HG03039 (cell line): ENCODE measurements around the gene NPL.
A peak's percentile ranks its signal among the peaks of the same experiment; 100 is the strongest.

ENCODE experiments used
- ATAC-seq: cut with Tn5 transposase; IDR thresholded peaks from one replicate; pipeline ENCODE4 v1.9.1; 2021; ENCODE audit warnings: mild to moderate bottlenecking, moderate library complexity; ENCODE audit not compliant: unreplicated experiment

NPL gene

DNA sequence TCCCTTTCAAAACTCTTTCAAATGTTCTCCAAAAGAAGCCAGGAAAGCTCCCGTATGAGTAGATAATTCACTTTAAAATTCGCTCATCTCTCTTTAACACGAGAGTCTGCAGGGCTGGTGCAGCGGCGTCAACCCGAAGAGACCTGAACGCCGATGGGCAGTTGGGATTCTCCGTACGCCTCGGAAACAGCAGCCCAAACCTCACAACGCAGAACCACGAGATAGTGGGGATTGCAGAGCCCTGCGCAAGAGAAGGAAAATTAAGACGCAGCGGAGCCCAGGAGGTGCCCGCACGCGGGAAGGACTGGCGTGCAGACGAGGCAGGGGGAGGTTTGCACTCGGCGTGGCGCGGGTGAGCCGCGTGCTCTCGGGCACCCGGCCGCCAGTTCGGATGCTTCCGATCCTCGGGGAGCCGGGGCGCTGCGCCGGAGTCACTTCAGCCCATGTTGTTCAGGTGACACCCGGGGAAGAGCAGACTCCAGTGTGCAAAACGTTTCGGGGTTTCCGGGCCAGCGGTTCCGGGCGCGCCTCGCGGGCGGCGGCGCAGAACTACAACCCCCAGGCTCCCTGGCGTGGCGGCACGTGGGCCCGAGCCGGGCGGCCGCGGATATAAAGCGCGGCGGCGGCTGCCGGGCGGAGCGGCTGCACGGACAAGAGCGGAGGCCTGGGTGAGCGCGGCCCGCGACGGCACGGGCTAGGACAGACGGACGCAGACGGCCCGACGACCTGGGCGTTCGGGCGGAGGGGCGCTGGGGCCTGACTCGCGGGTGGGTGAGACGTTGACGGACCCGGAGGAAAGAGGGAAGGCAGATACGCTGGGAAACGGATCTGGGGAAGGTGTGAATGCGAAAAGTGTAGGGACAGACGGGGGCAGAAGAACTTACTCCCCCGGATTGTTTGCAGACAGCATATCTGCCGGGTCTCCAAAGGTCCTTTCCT, at the start of gene NPL:
NPL (plus strand) TSS at position 636 of the 939 bp plus-strand sequence. CDS start 4,599 bp downstream, outside the sequence.
- ATAC-seq, result peak; percentile 91

- no peak for ATAC-seq
These were observed 49.5 kb upstream of the NPL start for GRCh38 chr1:182740120-182740519.

GRCh38 chr1:182742780-182743179, 46.8 kb upstream of the NPL start:
- no peak for ATAC-seq

- no peak for ATAC-seq
These were observed 37.2 kb upstream of the NPL start for GRCh38 chr1:182752077-182752988.

DNA sequence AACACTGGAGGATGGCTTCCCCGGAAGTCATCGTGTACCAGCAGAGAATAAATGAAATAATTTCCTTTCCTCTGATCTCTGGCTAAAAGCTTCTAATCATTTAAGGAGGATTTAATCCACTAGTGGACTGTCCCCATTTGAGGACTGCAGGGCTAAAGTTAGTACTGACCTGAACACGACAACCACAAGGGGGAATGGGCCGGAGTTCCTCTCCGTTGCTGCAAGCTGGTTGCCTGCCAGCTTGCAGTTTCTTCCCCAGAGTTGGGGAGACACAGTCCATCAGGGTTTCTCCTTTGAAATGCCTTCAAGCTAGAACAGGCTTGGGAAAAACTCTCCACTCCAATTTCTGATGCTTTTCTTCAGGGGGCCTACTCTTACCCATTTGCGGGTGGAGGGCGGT, 35.5 kb upstream of the NPL start:
- no peak for ATAC-seq

DNA sequence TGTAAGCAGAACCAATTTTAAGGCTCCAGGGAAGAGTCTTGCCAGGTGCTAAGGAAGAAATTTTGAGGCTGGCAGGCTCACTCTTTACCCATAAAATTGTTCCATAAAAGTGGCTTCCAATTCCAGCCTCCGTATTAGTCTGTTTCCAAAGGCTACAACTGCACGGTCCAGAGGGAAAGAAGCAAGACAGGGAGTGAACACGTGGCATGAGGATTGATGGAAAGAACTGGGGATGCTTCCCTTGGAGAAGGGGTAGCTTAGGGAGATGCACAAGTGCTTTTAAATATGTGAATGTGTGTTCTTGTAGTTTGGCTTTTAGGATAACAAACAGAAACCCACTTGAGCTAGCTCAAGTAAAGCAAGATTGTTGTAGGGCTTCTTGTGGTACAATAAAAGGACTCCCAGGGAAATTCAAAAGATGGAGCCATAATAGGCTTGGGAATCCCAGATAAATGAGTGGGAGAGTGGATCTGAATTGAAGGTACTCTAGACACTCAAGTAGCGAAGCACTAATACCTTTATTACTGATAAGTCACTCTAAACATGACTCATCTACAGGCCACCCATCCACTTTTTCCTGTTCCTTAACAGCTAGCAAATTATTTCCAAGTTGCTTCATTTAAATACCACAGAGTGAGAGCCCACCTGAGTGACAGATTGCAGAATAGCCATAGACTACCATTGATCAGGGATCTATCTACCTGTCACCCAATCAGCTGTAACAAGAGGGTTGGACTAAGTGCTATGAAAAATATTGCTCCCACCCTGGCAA, 34.8 kb upstream of the NPL start:
- ATAC-seq, result no peak

- ATAC-seq, result no peak
These were observed 33.9 kb upstream of the NPL start for GRCh38 chr1:182755632-182756031.

DNA sequence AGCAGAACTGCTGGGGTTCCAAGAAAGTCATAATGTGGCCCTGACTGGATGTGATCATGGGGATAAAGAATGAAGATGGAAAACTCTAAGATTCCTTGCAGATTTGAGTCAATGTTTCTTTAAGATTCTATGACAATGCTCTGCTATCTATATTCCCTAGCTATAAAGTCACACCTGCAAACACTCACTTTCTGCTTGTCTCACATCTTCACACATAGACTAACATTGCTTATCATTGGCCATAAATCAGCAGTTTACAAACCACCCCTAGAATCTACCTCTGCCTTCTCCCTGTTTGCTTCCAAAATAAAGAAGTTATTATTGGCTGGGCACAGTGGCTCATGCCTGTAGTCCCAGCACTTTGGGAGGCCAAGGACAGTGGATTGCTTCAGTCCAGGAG, 33.1 kb upstream of the NPL start:
- ATAC-seq, result no peak

- no peak for ATAC-seq
These were observed 27.9 kb upstream of the NPL start for GRCh38 chr1:182761396-182762395.

DNA sequence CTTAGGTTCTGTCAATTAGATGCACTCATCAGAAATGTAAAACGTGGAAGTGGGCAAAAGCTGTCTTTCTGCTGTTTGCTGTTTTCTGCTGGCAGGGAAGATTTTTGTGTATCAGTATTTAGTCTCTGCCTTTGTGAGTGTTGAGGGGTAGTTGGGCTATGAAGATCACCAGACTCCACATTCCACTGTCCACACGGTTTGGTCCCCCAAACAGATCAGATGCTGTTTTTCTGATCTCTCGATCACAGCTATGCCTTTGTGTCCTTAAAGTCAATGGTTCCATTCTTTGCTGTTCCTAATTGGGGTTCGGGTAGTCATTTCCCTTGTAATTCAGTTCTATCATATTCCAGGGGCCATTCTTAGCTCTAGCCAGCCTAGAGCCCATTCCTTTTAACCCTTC, 27.0 kb upstream of the NPL start:
- no peak for ATAC-seq

- no peak for ATAC-seq
These were observed 25.4 kb upstream of the NPL start for GRCh38 chr1:182764029-182764727.

GRCh38 chr1:182765391-182765790, 24.2 kb upstream of the NPL start:
- no peak for ATAC-seq

- no peak for ATAC-seq
These were observed 23.5 kb upstream of the NPL start for GRCh38 chr1:182766050-182766449.

DNA sequence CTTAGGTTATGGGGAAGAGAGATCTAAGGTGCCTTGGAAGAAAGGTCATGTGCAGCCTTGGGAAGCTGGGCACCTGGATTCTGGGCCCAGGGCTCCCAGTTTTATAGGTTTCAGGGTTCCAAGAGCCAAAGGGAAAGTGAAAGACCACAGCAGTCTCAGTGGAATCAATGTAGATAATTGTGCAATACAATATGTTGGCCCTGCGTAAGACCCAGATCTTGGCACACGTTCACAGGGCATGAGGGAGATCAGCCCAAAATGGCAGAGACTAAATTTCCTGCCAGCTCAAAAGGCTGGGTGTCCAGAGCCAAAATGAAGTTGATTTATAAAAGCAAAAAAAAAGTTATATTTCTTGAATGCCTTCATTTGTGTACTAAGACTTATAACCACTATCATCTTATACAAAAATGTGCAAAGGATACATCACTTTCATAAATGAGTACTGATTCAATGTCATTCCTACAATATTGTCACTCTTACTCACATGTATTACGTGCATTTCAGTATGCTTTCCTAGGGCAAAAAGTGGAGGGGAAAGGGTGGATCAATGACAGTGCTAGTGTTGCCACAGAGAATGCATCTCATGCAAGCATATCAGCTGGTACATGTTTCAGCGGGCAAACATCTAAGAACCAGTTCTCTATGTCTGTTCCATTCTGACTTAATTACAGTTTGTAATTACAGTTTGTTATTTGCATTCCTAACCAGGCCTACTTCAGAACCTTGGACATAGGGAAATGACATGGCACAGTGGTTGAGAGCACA, 22.5 kb upstream of the NPL start:
- ATAC-seq, result no peak

DNA sequence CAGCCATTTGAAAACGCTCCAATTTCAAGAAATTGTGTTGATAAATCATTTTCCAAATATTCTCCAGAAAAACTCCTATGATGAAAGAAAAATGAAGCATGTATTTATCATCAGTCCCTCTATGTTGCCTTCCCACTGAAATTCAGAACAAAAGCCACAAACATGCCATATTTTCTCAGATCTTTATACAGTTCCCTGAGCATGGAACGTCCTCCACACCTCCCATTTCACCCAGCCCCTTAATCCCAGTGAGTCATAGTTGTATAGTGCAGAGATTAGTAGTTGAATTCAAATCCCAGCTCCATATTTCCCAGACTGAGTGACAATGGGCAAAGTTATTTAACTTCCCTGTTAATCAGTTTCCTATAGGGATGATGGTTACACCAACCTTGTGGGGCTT, 20.6 kb upstream of the NPL start:
- no peak for ATAC-seq

DNA sequence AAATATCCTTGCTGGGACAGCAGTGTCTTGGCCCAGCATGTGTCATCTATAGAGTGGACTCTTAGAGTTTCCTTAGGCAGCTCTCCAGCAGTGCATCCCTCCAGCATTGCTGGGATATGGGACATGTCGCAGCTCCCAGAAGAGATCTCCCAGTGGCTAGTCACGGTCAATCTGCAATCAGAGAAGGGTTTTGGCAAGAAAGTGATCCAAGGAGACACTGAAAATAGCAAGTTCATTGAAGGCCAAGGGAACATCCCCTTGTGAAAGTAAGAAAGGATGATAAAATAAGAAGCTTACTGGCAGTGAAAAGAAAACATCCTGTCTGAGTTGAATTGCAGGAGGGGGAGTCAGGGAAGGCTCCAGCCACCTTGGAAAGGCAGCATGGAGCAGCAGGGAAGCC, 19.3 kb upstream of the NPL start:
- ATAC-seq, result no peak

GRCh38 chr1:182771187-182771984, 18.2 kb upstream of the NPL start:
- no peak for ATAC-seq

- ATAC-seq, result no peak
These were observed 12.2 kb upstream of the NPL start for GRCh38 chr1:182777386-182777785.
